Measurements from ENCODE around the gene FOXP1. TPM values are rescaled to one million over a fixed set of nuclear protein-coding genes. Genes with fewer than 3 reads are reported as not detected.

The FOXP1 gene
- polyA plus RNA-seq, 4 donors, result 4.9 to 66.5 (median 15.3) TPM

DNA sequence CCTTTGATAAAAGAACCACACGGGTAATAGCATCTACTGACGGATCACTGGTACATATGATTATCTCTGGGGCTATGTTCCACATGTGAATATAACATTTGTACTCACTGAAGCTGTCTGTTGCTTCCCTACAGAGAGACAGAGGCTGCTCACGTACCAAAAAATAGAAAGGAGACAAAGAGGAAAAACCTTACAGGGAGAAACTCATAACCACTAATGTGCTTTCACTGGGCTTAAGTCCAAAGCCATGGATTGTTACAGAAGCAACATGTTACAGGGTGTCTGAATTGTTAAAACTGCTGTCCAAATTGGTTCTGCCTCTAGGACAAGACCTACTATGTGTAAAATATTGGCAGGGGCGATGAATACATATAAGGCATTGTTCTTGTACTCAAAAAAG, 311.9 kb downstream of the FOXP1 start:
- Histone ChIP-seq H3K9me3 (ENCODE audit: control insufficient read depth in 2 of 2, insufficient read depth in 1 of 2, low read depth in 1 of 2, low read length in 1 of 2) (no peaks in the 10 kb centered on the region), H3K27me3 (ENCODE audit: control insufficient read depth in 3 of 3, insufficient read depth in 3 of 3, low read length in 3 of 3) (no peaks in the 10 kb centered on the region), H3K4me1 (ENCODE audit: control insufficient read depth in 3 of 3, insufficient read depth in 2 of 3, low read depth in 1 of 3, low read length in 2 of 3) (peaks cover 0 to 13% (median 4%) of the 10 kb centered on the region in 3 donors), H3K36me3 (ENCODE audit: control insufficient read depth in 3 of 3, insufficient read depth in 2 of 3, low read depth in 1 of 3, low read length in 3 of 3) (peaks cover 0 to 10% (median 2%) of the 10 kb centered on the region in 3 donors), H3K27ac (ENCODE audit: low read depth in 1 of 3, low read length in 2 of 3) (no peak overlapping the region), H3K4me3 (ENCODE audit: low read depth in 1 of 3, low read length in 3 of 3) (no peak overlapping the region)
- WGBS, 3 donors, result 73 to 79% (median 76%) methylated on average over 4 of the region's 4 CpGs
- no peak for DNase-seq
- no peak for FAIRE-seq

DNA sequence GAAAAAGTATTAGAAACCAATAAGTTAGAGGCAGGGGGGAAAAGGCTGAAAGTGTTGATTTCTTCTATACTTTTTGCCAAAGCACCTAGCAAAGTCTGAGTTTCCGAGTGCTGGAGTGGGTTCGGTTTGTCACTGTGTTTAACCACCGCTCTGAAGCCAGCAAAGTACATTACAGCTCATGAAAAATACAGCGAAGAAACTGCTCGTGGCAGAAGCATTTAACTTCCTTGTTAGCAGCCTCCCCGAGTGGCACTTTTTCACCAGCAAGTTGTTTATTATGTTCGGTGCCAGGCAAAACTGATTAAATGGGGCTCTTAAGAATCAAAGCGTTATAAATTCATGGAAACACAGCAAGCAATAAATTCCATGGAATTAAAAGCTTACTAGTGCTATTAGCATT, 313.6 kb downstream of the FOXP1 start:
- Histone ChIP-seq H3K9me3 (ENCODE audit: control insufficient read depth in 2 of 2, insufficient read depth in 1 of 2, low read depth in 1 of 2, low read length in 1 of 2) (peaks cover 0 to 5% of the 10 kb centered on the region in 2 donors), H3K27me3 (ENCODE audit: control insufficient read depth in 3 of 3, insufficient read depth in 3 of 3, low read length in 3 of 3) (no peaks in the 10 kb centered on the region), H3K4me3 (ENCODE audit: low read depth in 1 of 3, low read length in 3 of 3) (no peak overlapping the region), H3K27ac (ENCODE audit: low read depth in 1 of 3, low read length in 2 of 3) (peak overlapping the region; percentile 24 to 56 (median 44)), H3K4me1 (ENCODE audit: control insufficient read depth in 3 of 3, insufficient read depth in 2 of 3, low read depth in 1 of 3, low read length in 2 of 3) (peaks cover 3 to 24% (median 4%) of the 10 kb centered on the region in 3 donors), H3K36me3 (ENCODE audit: control insufficient read depth in 3 of 3, insufficient read depth in 2 of 3, low read depth in 1 of 3, low read length in 3 of 3) (peaks cover 0 to 14% (median 2%) of the 10 kb centered on the region in 3 donors)
- DNase-seq (peak; percentile 39 to 47), FAIRE-seq (no peak)
- WGBS, 3 donors, result 6 to 48% (median 33%) methylated on average over 8 of the region's 8 CpGs

- DNase-seq, result no peak
- H3K4me1 ChIP-seq (ENCODE audit: control insufficient read depth in 3 of 3, insufficient read depth in 2 of 3, low read depth in 1 of 3, low read length in 2 of 3), result peaks cover 3 to 30% (median 4%) of the 10 kb centered on the region in 3 donors
- H3K27ac ChIP-seq (ENCODE audit: low read depth in 1 of 3, low read length in 2 of 3), result no peak overlapping the region
- no peak overlapping the region for H3K4me3 ChIP-seq (ENCODE audit: low read depth in 1 of 3, low read length in 3 of 3)
- H3K9me3 ChIP-seq (ENCODE audit: control insufficient read depth in 2 of 2, insufficient read depth in 1 of 2, low read depth in 1 of 2, low read length in 1 of 2), result peaks cover 0 to 5% of the 10 kb centered on the region in 2 donors
- no peak for FAIRE-seq
- no peaks in the 10 kb centered on the region for H3K27me3 ChIP-seq (ENCODE audit: control insufficient read depth in 3 of 3, insufficient read depth in 3 of 3, low read length in 3 of 3)
- WGBS, 3 donors, result 92 to 97% (median 94%) methylated on average over 5 of the region's 5 CpGs
- H3K36me3 ChIP-seq (ENCODE audit: control insufficient read depth in 3 of 3, insufficient read depth in 2 of 3, low read depth in 1 of 3, low read length in 3 of 3), result peaks cover 0 to 14% (median 2%) of the 10 kb centered on the region in 3 donors
These were observed 315.0 kb downstream of the FOXP1 start for GRCh38 chr3:71268462-71268999.

- Histone ChIP-seq H3K27ac (ENCODE audit: low read depth in 1 of 3, low read length in 2 of 3) (peak overlapping the region in 1 of 3 donors; percentile 6), H3K4me1 (ENCODE audit: control insufficient read depth in 3 of 3, insufficient read depth in 2 of 3, low read depth in 1 of 3, low read length in 2 of 3) (peaks cover 3 to 42% (median 6%) of the 10 kb centered on the region in 3 donors)
- WGBS, 3 donors, result 19 to 64% (median 19%) methylated on average over 1 of the region's 1 CpG
These were observed 316.7 kb downstream of the FOXP1 start for GRCh38 chr3:71266875-71267274.

DNA sequence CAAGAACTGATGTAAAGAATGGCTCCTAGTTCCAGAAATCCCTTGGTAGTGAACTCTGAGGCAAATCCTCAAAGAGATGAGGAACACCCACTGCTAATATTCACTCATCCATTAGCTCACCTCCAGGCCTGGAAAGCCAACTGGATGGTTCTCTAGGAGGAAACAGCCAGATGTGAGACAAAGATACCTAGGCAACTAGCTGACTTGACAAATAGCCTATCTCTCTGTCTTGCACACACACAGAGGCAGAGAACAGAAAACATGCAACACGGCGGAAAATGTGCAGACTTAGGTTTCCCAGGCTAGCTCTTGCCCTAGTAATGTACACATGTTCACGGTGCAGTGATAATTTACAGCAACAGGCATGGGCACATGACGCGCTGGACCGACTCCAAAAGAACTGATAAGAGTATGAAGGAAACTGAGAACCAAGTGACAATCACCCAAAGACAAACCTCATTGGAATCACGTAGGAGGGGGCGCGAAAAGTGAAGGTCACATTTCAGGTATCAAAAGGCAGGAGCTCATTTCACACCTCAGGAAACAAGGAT, 318.1 kb downstream of the FOXP1 start:
- Histone ChIP-seq H3K27ac (ENCODE audit: low read depth in 1 of 3, low read length in 2 of 3) (peak overlapping the region in 1 of 3 donors; percentile 23), H3K36me3 (ENCODE audit: control insufficient read depth in 3 of 3, insufficient read depth in 2 of 3, low read depth in 1 of 3, low read length in 3 of 3) (peaks cover 0 to 12% (median 0%) of the 10 kb centered on the region in 3 donors), H3K9me3 (ENCODE audit: control insufficient read depth in 2 of 2, insufficient read depth in 1 of 2, low read depth in 1 of 2, low read length in 1 of 2) (peaks cover 0 to 5% of the 10 kb centered on the region in 2 donors), H3K4me1 (ENCODE audit: control insufficient read depth in 3 of 3, insufficient read depth in 2 of 3, low read depth in 1 of 3, low read length in 2 of 3) (peaks cover 3 to 44% (median 6%) of the 10 kb centered on the region in 3 donors), H3K27me3 (ENCODE audit: control insufficient read depth in 3 of 3, insufficient read depth in 3 of 3, low read length in 3 of 3) (no peaks in the 10 kb centered on the region), H3K4me3 (ENCODE audit: low read depth in 1 of 3, low read length in 3 of 3) (no peak overlapping the region)
- FAIRE-seq, result no peak
- peak; percentile 31 to 45 for DNase-seq
- 62 to 72% (median 65%) methylated on average over 9 of the region's 9 CpGs for WGBS, 3 donors

More at GRCh38 chr3:71266875-71267274, 316.7 kb downstream of the FOXP1 start:
- H3K4me3 ChIP-seq (ENCODE audit: low read depth in 1 of 3, low read length in 3 of 3), result no peak overlapping the region
- peaks cover 0 to 5% of the 10 kb centered on the region in 2 donors for H3K9me3 ChIP-seq (ENCODE audit: control insufficient read depth in 2 of 2, insufficient read depth in 1 of 2, low read depth in 1 of 2, low read length in 1 of 2)
- H3K27me3 ChIP-seq (ENCODE audit: control insufficient read depth in 3 of 3, insufficient read depth in 3 of 3, low read length in 3 of 3), result no peaks in the 10 kb centered on the region
- DNase-seq, result peak; percentile 51 to 54
- no peak for FAIRE-seq
- peaks cover 0 to 15% (median 0%) of the 10 kb centered on the region in 3 donors for H3K36me3 ChIP-seq (ENCODE audit: control insufficient read depth in 3 of 3, insufficient read depth in 2 of 3, low read depth in 1 of 3, low read length in 3 of 3)

GRCh38 chr3:71264840-71265239, 318.7 kb downstream of the FOXP1 start:
- Histone ChIP-seq H3K27ac (ENCODE audit: low read depth in 1 of 3, low read length in 2 of 3) (peak overlapping the region in 1 of 3 donors; percentile 23), H3K4me3 (ENCODE audit: low read depth in 1 of 3, low read length in 3 of 3) (no peak overlapping the region), H3K27me3 (ENCODE audit: control insufficient read depth in 3 of 3, insufficient read depth in 3 of 3, low read length in 3 of 3) (no peaks in the 10 kb centered on the region), H3K9me3 (ENCODE audit: control insufficient read depth in 2 of 2, insufficient read depth in 1 of 2, low read depth in 1 of 2, low read length in 1 of 2) (peaks cover 0 to 5% of the 10 kb centered on the region in 2 donors), H3K36me3 (ENCODE audit: control insufficient read depth in 3 of 3, insufficient read depth in 2 of 3, low read depth in 1 of 3, low read length in 3 of 3) (peaks cover 0 to 12% (median 0%) of the 10 kb centered on the region in 3 donors), H3K4me1 (ENCODE audit: control insufficient read depth in 3 of 3, insufficient read depth in 2 of 3, low read depth in 1 of 3, low read length in 2 of 3) (peaks cover 3 to 39% (median 3%) of the 10 kb centered on the region in 3 donors)
- DNase-seq (no peak), FAIRE-seq (no peak)
- 81 to 89% (median 86%) methylated on average over 2 of the region's 2 CpGs for WGBS, 3 donors

DNA sequence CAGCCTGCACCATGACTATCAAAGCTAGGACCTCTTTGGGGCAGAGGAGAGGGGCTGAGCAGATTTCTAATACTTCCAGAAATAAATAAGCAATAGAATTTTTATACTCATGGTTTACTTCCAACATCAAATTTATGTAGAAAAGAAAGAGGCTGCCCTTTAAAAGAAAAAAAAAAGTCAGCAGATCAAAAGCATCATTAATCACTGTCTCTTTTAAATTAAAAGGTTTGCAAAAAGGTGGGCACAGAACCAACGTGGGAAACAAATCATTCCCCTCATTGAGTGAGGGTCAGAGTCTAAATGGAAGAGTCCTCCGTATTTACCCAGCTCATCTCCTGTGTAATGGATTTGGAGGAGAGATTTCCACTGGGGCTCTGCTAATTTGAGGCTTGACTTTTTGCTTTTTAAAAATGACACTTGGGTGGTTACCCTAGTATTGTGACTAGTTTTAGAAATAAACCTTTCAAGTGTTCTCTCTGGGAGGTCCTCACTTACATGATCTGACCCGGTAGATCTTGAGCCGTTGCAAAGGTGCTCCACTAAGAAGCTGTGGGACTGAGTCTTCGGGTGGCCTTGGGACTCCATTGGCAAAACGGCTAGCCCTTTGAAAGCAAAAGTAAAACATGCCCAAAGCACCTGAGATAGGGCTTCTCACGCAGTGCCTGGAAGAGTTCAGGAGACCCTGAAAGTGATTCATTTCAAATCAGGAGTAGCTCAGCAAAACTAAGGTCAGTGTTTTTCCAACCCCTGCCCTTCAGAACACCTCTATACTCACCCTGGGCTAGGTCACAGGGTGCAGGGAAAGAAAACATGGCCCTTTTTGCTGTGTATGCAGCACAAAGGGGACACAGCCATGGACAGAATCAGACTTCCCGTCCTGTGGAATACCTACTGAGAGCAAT, 320.9 kb downstream of the FOXP1 start:
- WGBS, 3 donors, result 13 to 57% (median 40%) methylated on average over 8 of the region's 8 CpGs
- Histone ChIP-seq H3K9me3 (ENCODE audit: control insufficient read depth in 2 of 2, insufficient read depth in 1 of 2, low read depth in 1 of 2, low read length in 1 of 2) (peaks cover 0 to 5% of the 10 kb centered on the region in 2 donors), H3K27me3 (ENCODE audit: control insufficient read depth in 3 of 3, insufficient read depth in 3 of 3, low read length in 3 of 3) (no peaks in the 10 kb centered on the region), H3K4me3 (ENCODE audit: low read depth in 1 of 3, low read length in 3 of 3) (peak overlapping the region in 1 of 3 donors; percentile 20), H3K36me3 (ENCODE audit: control insufficient read depth in 3 of 3, insufficient read depth in 2 of 3, low read depth in 1 of 3, low read length in 3 of 3) (peaks cover 0 to 7% (median 0%) of the 10 kb centered on the region in 3 donors), H3K4me1 (ENCODE audit: control insufficient read depth in 3 of 3, insufficient read depth in 2 of 3, low read depth in 1 of 3, low read length in 2 of 3) (peaks cover 2 to 49% (median 9%) of the 10 kb centered on the region in 3 donors), H3K27ac (ENCODE audit: low read depth in 1 of 3, low read length in 2 of 3) (peak overlapping the region; percentile 53 to 73 (median 72))
- no peak for FAIRE-seq
- DNase-seq, result peak; percentile 43 to 70

DNA sequence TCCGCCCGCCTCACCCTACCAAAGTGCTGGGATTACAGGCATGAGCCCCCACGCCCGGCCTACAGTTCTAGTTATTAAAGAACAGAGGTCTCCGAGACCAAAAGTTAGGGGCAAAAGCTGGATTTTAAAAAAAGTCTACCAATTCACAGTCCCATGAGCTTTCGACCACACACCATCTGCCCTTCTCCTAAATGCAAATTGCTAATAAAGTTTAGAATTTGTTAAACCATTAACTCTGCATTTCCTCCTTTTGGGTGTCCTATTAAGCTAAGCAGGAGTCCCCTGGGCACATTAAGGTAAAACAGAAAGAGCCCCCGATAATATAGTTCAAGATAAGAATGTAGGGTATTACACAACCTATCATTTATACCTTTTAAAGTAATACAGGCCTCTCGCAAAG, 322.7 kb downstream of the FOXP1 start:
- DNase-seq, result no peak
- H3K9me3 ChIP-seq (ENCODE audit: control insufficient read depth in 2 of 2, insufficient read depth in 1 of 2, low read depth in 1 of 2, low read length in 1 of 2), result peaks cover 0 to 2% of the 10 kb centered on the region in 2 donors
- H3K27me3 ChIP-seq (ENCODE audit: control insufficient read depth in 3 of 3, insufficient read depth in 3 of 3, low read length in 3 of 3), result no peaks in the 10 kb centered on the region
- no peak overlapping the region for H3K4me3 ChIP-seq (ENCODE audit: low read depth in 1 of 3, low read length in 3 of 3)
- no peak for FAIRE-seq
- WGBS, 3 donors, result 86 to 95% (median 93%) methylated on average over 8 of the region's 8 CpGs
- peaks cover 2 to 44% (median 9%) of the 10 kb centered on the region in 3 donors for H3K4me1 ChIP-seq (ENCODE audit: control insufficient read depth in 3 of 3, insufficient read depth in 2 of 3, low read depth in 1 of 3, low read length in 2 of 3)
- no peak overlapping the region for H3K27ac ChIP-seq (ENCODE audit: low read depth in 1 of 3, low read length in 2 of 3)
- peaks cover 0 to 10% (median 0%) of the 10 kb centered on the region in 3 donors for H3K36me3 ChIP-seq (ENCODE audit: control insufficient read depth in 3 of 3, insufficient read depth in 2 of 3, low read depth in 1 of 3, low read length in 3 of 3)

All from small intestine (tissue), 7 donors.